Large intestine (tissue), 3 donors: ENCODE results near the gene DIS3L2. TPM values are rescaled to one million over a fixed set of nuclear protein-coding genes. Genes with fewer than 3 reads are reported as not detected.
A peak's percentile ranks its signal among the peaks of the same experiment; 100 is the strongest.
"Not testable (repeated sequence)": the region's sequence is repeated elsewhere in the genome, so short reads cannot be mapped to it uniquely, and the experiment has no call there.

ENCODE experiments used
- DNase-seq, 2 donors: peaks; one replicate each; pipeline versions ENCODE4 v3.0.0 to v3.0.0-alpha.2; 2013
- H3K27ac ChIP-seq: one replicate; pipeline ENCODE4 v1.5.1; 2013; ENCODE audit warnings: low read length
- H3K27me3 ChIP-seq: 2 replicates; pipeline ENCODE4 v1.6.1; 2013; ENCODE audit warnings: low read length; ENCODE audit not compliant: control insufficient read depth, insufficient read depth
- H3K36me3 ChIP-seq: 2 replicates; pipeline ENCODE4 v1.6.1; 2013; ENCODE audit warnings: low read length; ENCODE audit not compliant: control insufficient read depth, insufficient read depth
- H3K4me1 ChIP-seq: one replicate; pipeline ENCODE4 v1.6.1; 2013; ENCODE audit warnings: low read length; ENCODE audit not compliant: control insufficient read depth, insufficient read depth
- H3K4me3 ChIP-seq: one replicate; pipeline ENCODE4 v1.5.1; 2013; ENCODE audit warnings: low read length
- H3K9me3 ChIP-seq: one replicate; pipeline ENCODE4 v1.6.1; 2013; ENCODE audit warnings: mild to moderate bottlenecking, low read depth, low read length, moderate library complexity; ENCODE audit not compliant: control insufficient read depth
- WGBS: methylation state at CpG from one replicate; pipeline ENCODE4 v1.1.5; 2013; ENCODE audit warnings: low lambda C conversion rate; ENCODE audit not compliant: insufficient coverage; 5-methylcytosine and 5-hydroxymethylcytosine counted together
- polyA plus RNA-seq: library from polyadenylated mRNA; unstranded; fragments of 120-200 nt; gene quantifications from one replicate; pipeline ENCODE4 v1.2.1, GENCODE V29; 2013

Gene DIS3L2
- polyA plus RNA-seq, 1 donor: 23.6 TPM

DNA sequence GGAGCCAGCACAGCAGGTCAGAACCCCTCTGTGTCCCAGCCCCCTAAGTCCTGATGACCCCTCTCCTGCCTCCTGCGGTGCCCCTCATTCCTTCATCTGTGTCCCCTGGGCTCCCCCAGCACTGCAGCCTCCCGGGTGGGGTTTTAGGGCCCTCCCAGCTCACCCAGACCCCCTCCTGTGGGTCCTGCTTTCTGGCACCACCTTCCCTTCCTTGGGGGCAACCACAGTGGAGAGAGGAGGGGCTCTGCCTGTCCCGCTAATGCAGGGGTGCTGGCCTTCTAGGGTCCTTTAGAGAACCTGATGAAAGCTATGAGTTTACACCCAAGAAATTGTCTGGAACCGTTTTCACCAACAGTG, 374.3 kb downstream of the DIS3L2 start:
- H3K9me3 ChIP-seq: no peaks in the 10 kb centered on the region
- H3K27me3 ChIP-seq: no peaks in the 10 kb centered on the region
- 80% methylated on average over 1 of the region's 4 CpGs for WGBS
- H3K36me3 ChIP-seq: peaks cover 9% of the 10 kb centered on the region
- no peak overlapping the region for H3K4me3 ChIP-seq
- H3K4me1 ChIP-seq: no peaks in the 10 kb centered on the region
- DNase-seq: no peak
- H3K27ac ChIP-seq: no peak overlapping the region

DNA sequence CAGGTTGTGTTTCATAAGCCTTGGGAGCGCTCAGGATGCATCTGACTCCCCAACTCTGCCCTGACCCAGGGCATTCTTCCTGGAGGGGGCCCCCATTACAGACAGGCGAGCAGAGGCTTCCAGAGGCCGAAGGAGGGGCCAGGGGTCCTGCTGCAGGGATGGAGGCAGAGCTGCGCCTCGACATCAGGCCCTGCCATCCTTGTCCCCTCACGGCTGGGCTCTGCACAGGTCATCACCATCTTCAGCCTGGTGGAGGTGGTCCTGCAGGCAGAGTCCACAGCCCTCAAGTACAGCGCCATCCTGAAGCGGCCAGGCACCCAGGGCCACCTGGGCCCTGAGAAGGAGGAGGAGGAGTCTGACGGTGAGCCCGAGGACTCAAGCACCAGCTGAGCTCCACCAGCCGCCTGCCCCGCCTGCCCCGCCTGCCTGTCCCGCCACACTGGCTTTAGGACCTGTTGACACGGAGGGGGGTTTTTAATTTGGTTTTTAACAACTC, 374.8 kb downstream of the DIS3L2 start:
- no peaks in the 10 kb centered on the region for H3K9me3 ChIP-seq
- H3K27me3 ChIP-seq: no peaks in the 10 kb centered on the region
- no peak for DNase-seq
- peaks cover 9% of the 10 kb centered on the region for H3K36me3 ChIP-seq
- no CpG with 5 or more reads among the region's 15 CpGs for WGBS
- H3K4me1 ChIP-seq: no peaks in the 10 kb centered on the region
- H3K27ac ChIP-seq: no peak overlapping the region
- H3K4me3 ChIP-seq: no peak overlapping the region

DNA sequence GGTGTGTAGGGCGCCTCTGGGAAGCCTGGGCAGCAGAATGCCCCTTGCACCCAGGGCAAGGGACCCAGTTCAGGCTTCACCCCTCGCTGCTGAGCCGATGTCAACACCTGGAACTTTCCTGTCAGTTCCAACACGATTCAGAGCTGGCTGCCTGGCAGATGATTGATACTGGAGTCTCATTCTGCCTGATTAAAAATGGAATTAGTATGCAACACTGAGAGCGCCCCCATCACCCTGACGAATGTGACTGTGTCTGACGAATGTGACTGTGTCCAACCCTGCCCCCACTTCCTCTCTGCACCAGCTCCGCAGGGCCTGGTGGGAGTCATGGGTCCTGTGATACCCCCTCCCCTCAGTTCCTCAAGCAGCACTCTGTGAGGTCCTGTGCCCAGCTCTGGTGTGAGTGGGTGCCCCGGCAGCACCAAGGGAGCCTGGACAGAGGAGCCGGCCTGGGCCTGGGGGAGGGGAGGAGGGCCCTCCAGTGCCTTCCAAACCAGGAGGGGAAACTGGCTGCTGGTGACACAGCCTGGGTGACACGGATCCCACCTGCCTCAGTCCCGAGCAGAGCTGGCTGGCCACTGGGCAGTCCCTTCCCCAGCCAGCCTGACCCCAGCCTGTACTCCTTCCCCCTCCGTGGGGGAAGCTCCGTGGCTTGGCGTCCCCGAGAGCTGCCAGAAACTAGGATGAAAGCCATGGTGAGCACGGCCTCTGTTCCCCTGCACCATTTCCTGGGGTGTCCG, 375.6 kb downstream of the DIS3L2 start:
- DNase-seq: no peak
- Histone ChIP-seq H3K4me3 (no peak overlapping the region), H3K4me1 (no peaks in the 10 kb centered on the region), H3K9me3 (no peaks in the 10 kb centered on the region), H3K27me3 (no peaks in the 10 kb centered on the region), H3K27ac (no peak overlapping the region), H3K36me3 (peaks cover 9% of the 10 kb centered on the region)
- no CpG with 5 or more reads among the region's 18 CpGs for WGBS

DNA sequence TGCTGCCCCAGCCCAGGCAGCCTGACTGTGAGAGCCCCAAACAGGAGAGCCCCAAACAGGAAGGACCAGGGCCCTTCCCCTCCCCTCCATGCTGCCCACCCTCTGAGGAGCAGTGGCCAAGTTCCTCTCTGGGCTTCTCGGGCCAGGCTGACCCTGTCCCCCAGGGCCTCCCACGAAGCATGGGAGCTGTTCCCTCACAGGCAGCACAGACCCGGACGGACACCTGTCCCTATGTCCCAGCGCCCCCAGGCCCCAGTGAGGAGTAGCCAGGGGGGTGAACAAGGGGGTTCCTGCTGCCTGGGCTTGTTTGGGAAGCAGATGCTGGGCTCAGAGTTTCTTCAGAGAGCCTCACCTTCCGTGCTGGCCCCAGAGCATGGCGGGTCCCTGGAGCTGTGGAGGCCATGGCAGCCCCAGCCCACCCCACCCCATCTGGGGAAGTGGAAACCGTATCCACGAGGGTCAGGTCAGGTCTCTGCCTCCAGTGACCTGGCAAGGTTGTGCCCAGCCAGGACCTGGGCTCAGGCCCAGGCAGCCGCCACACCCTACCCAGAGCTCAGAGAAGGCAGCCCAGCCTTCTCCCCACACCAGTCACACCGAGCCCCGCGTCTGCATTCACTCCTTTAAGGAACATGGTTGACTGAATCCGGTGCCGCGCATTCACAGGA, 376.7 kb downstream of the DIS3L2 start:
- H3K9me3 ChIP-seq, H3K27ac ChIP-seq, DNase-seq, H3K4me3 ChIP-seq, H3K4me1 ChIP-seq, H3K36me3 ChIP-seq, H3K27me3 ChIP-seq: not testable (repeated sequence)
- WGBS: no CpG with 5 or more reads among the region's 16 CpGs

DNA sequence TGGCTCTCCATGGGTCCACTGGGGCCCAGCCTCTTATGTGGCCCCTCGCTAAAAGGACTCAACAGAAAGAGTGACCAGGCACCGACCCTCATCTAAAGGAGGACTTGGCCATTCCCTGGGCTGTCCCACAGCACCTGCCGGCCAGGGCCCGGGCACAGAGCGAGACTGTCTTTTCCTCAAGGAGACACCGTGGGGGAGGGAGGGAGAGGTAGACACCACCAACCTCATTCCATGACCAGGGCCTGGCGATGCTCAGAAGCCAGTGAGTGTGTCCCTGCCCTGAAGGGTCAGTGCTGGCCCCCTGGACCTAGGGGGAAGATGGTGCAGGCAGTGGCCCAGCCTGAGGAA, 377.2 kb downstream of the DIS3L2 start:
- Histone ChIP-seq H3K4me1 (no peaks in the 10 kb centered on the region), H3K27ac (no peak overlapping the region), H3K36me3 (peaks cover 9% of the 10 kb centered on the region), H3K4me3 (no peak overlapping the region), H3K27me3 (no peaks in the 10 kb centered on the region), H3K9me3 (no peaks in the 10 kb centered on the region)
- no peak for DNase-seq
- WGBS: no CpG with 5 or more reads among the region's 7 CpGs

DNA sequence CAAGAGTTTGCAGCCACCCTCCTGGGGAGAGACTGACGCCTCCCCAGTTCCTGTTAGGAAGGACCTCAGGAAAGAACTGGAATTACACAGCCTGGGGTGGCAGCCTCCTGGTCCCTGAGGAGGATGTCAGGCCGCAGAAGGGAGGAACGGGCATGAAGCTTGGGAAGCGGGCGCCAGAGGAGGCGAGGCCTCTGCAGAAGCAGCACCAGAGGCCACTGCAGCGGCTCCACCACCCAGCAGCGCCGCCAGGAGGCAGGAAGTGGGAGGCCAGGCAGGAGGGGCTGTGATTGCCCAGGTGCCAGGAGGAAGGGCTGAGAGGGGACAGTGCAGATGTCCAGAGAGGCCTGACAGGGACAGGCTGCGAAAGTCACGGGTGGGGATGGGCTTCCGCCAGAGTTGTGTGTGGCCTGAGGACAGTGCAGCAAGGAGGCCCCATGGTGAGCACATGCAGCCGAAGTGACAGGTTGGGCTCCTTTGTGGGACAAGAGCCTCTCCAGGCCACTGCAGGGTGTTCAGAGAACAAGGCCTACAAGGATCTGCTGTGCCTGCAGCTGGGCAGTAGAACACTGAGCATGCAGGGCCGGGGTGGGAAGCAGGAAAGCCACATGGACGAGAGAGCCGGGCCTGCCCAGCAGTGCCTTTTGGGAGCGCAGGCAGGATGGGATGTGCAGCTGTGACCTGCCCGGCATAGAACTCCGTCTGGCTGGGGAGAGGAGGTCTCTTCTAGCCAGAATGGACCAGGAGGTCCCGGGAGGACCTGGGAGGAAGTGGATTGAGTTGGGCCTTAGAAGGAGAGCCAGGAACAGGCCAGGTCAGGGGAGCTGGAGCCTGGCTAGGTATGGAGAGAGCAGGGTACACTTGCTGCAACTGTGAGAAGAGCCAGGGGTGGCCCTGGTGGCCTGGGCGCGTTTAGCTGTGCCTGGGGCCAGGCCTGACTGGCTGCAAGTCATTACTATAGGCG, 377.9 kb downstream of the DIS3L2 start:
- WGBS: no CpG with 5 or more reads among the region's 23 CpGs
- no peak overlapping the region for H3K4me3 ChIP-seq
- no peak for DNase-seq
- peaks cover 5% of the 10 kb centered on the region for H3K36me3 ChIP-seq
- no peaks in the 10 kb centered on the region for H3K4me1 ChIP-seq
- H3K27ac ChIP-seq: no peak overlapping the region
- H3K9me3 ChIP-seq: no peaks in the 10 kb centered on the region
- peaks cover 3% of the 10 kb centered on the region for H3K27me3 ChIP-seq

DNA sequence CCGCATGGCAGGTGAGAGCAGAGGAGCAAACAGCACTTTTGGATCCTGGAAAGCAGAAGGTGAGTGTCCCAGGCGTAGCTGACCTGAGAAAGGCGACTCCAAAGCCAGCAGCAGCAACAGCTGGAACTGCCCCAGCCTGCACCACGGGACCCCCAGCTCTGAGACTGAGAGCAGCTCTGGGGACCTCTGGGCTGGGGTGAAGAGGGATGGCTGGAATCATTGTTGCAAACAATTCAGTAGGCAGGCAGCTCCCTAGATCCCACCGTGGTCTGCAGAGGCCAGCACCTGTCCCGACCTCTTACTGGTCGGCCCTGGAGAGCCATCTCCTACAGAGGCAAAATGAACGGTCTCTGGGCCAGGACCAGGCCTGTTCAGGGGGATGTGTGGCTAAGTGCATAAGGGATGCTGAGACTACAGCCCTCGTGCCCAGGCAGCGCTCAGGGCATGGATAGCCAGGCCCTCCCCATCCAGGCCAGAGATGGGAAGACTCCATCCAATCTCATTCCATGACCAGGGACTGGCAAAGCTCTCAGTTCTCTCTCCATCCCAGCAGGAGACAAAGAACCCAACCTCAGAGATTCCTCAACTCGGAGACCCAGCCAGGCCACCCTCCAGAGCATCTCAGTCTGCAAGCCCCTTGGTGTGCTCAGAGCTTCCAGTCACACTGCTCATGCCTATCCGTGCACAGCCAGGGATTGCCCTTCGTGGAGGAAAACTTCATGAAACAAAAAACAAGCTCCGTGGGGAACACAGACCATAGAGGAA, 378.8 kb downstream of the DIS3L2 start:
- Histone ChIP-seq H3K27ac (no peak overlapping the region), H3K9me3 (peaks cover 2% of the 10 kb centered on the region), H3K27me3 (peaks cover 3% of the 10 kb centered on the region), H3K4me1 (no peaks in the 10 kb centered on the region), H3K4me3 (no peak overlapping the region), H3K36me3 (peaks cover 5% of the 10 kb centered on the region)
- 87% methylated on average over 3 of the region's 14 CpGs for WGBS
- DNase-seq: no peak

DNA sequence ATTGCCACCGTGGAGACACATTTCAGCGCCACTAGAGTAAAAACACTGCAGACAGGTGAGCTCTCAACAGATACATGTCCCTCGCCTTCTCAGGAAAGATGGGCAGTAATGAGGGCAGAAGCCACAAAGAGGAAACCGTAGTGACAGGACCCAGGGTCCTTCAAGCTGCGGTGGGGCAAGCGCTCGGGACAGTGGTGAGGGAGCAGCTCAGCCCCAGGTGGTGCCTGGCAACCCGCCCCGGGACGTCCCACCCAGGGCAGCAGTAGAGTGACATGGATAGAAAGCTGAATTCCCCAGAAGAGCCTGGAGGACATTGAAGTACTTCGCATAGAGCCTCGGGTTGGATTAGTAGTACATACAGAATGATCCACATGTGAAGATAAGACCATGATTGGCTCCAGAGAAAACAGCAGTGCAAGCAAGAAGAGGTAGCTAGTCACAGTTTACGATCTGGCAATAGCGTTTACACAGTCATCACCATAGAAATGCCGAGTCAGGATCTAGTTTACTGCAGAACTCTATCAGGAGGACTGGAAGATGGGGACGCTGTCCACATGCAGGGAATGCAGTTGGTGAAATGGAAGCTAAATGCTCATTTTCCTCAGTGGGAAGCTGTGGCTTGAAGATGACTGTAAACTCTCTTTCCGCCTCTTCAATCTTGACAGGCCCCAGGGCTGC, 379.7 kb downstream of the DIS3L2 start:
- 67% methylated on average over 2 of the region's 17 CpGs for WGBS

DNA sequence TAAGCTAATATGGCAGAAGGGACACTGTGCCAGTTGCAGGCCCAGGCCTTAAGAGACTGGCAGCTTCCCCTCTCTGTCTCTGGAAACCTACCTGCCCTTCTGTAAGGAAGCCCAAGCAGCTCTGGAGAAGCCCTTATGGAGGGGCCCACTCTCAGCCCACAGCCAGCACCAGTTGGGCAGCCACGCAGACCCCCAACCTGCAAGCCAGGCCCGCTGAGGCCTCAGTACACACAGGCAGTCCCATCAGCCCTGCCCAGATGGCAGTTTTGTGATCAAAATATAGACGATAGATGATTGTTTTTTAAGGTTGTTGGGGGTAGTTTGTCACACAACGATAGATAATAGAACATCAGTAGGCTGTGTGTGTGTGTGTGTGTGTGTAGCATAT, 380.2 kb downstream of the DIS3L2 start:
- H3K4me1 ChIP-seq: no peaks in the 10 kb centered on the region
- peaks cover 2% of the 10 kb centered on the region for H3K36me3 ChIP-seq
- DNase-seq: no peak
- H3K27me3 ChIP-seq: peaks cover 3% of the 10 kb centered on the region
- WGBS: no CpG with 5 or more reads among the region's 4 CpGs
- no peak overlapping the region for H3K4me3 ChIP-seq
- no peak overlapping the region for H3K27ac ChIP-seq
- peaks cover 3% of the 10 kb centered on the region for H3K9me3 ChIP-seq

More for the DNA sequence above, 379.7 kb downstream of the DIS3L2 start:
- no peak overlapping the region for H3K27ac ChIP-seq
- peak in 1 of 2 donors; percentile 32 for DNase-seq
- H3K36me3 ChIP-seq: peaks cover 3% of the 10 kb centered on the region
- no peaks in the 10 kb centered on the region for H3K4me1 ChIP-seq
- peaks cover 3% of the 10 kb centered on the region for H3K27me3 ChIP-seq
- H3K4me3 ChIP-seq: no peak overlapping the region
- H3K9me3 ChIP-seq: peaks cover 3% of the 10 kb centered on the region
